OCI-LY1 (cell line): ENCODE data around the gene AGAP2.

Experiments
- CTCF ChIP-seq: fragments of 200-600 bp; sonication (generic), shearing (Covaris generic); IDR thresholded peaks from 2 replicates; pipeline ENCODE4 v1.5.1; 2017; ENCODE audit warnings: mild to moderate bottlenecking, antibody characterized with exemption, low read length, moderate library complexity, mixed read lengths
- EZH2 ChIP-seq: fragments of 200-600 bp; sonication (generic), shearing (Covaris generic); IDR thresholded peaks from 2 replicates; pipeline ENCODE4 v1.8.0; 2017; ENCODE audit warnings: borderline replicate concordance, mixed run types, mild to moderate bottlenecking, antibody characterized with exemption, low read length, moderate library complexity, mixed read lengths

- TF ChIP-seq CTCF (no peak), EZH2 (no peak)
Observed at GRCh38 chr12:57688931-57689330, 49.6 kb downstream of the AGAP2 start.
